ENCODE measurements around the gene AAK1.
A peak's percentile ranks its signal among the peaks of the same experiment; 100 is the strongest.

AAK1 gene

DNA sequence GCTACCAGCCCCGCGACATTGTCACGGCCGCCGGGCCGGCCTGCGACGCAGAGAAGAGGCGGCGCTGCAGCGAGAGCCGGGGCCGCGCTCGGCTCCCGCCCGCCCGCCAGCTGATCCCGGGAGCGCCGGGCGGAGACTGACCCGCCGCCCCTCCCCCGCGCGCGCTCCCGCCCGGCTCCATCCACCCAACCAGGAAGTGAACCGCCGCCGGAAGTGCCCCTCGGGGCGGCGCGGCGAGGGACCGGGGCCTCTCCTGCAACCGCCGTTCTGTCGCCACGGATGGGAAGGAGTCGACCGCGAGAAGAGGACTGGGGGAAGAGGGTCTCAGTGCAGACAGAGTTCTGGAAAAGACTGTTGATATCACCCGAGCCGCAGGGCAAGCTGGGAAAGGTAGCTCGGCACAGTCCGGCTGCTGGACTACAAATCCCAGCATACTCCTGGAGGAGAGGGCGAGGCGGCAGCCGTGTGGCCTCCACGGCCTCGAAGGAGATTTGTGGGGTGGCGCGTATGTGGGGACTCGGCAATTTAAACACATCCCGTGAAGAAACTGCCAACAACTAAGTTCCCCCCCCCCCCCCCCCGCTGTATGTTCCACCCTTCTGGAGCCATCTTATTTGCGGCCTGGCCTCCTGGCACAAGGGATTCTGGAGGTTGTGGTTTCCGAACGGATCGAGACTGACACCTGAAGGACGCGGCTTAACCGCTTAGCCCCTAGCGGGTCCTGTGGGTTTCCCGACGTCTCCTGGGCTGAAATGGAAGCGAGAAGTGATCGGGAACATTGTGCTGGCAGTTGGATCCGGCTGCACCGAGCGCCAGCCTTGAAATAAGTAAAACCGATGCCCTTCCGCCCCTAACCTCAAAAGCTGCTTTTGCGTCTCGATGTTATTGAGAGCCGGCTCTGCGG is at the start of gene AAK1:
Gene AAK1, minus strand, starts transcription at position 138 of the 904 bp plus-strand sequence. CDS start 699 bp downstream, outside the sequence.
- DNase-seq (ENCODE audit: low spot score) = peak; percentile 93
- TF ChIP-seq, protein P1, sequence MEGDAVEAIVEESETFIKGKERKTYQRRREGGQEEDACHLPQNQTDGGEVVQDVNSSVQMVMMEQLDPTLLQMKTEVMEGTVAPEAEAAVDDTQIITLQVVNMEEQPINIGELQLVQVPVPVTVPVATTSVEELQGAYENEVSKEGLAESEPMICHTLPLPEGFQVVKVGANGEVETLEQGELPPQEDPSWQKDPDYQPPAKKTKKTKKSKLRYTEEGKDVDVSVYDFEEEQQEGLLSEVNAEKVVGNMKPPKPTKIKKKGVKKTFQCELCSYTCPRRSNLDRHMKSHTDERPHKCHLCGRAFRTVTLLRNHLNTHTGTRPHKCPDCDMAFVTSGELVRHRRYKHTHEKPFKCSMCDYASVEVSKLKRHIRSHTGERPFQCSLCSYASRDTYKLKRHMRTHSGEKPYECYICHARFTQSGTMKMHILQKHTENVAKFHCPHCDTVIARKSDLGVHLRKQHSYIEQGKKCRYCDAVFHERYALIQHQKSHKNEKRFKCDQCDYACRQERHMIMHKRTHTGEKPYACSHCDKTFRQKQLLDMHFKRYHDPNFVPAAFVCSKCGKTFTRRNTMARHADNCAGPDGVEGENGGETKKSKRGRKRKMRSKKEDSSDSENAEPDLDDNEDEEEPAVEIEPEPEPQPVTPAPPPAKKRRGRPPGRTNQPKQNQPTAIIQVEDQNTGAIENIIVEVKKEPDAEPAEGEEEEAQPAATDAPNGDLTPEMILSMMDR (IDR thresholded peaks at IDR 0.05; ENCODE audit: extremely low read depth, missing control alignments) = no peak

DNA sequence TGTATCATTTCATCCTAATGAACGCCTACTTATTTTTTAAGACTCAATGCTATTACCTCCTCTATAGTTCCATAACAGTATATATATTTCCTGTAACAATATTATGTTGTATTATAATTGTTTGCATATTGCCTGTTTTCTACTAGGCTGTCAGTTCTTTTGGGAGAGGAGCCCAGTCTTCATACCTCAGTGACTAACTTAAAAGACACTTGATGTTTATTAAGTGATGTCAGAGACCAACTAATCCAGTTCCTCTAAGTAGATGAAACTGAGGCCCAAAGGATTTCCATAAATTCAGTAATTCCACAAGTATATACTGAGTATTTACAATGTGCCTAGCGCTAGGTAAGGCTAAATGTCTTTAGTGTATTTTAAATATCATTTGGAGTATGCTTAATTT is 48.9 kb upstream of the AAK1 start:
- no peak for DNase-seq (ENCODE audit: low spot score)
- TF ChIP-seq, protein P1 (IDR thresholded peaks at IDR 0.05; ENCODE audit: extremely low read depth, missing control alignments) = no peak

DNA sequence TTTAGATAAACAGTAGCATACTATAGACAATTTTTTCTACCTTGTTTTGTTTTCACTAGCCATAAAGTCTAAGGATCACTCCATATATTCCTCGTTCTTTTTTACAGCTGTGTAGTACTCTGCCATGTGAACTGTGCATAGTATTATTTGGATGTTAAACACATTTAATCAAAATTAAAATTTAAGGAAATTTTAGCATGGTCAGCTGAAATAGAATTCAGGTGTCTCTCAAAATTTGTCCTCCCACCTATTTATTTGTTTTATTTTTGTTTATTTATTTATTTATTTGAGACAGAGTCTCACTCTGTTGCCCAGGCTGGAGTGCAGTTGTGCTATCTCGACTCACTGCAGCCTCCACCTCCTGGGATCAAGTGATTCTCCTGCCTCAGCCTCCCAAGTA is 46.4 kb upstream of the AAK1 start:
- TF ChIP-seq, protein P1 (IDR thresholded peaks at IDR 0.05; ENCODE audit: extremely low read depth, missing control alignments) = no peak
- DNase-seq (ENCODE audit: low spot score) = no peak

DNA sequence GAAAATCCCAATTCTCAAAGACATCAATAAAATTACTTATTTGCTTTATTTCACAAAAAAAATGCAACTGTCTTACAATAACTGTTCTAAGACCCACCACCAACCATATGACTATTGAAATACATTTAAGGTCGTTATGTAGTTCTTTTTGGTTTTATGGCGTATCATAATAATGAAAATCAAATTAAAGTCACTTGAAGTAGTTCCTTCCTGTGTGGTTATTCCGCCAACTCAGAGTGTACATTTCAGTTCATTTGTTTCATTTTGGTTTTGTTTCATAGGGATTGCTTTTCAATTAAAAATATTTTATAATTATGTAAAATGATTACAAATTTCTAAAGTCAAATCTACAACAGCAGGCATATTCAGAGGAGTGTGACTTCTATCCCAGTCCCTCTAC is 45.9 kb upstream of the AAK1 start:
- TF ChIP-seq, protein P1 (IDR thresholded peaks at IDR 0.05; ENCODE audit: extremely low read depth, missing control alignments) = no peak
- no peak for DNase-seq (ENCODE audit: low spot score)

DNA sequence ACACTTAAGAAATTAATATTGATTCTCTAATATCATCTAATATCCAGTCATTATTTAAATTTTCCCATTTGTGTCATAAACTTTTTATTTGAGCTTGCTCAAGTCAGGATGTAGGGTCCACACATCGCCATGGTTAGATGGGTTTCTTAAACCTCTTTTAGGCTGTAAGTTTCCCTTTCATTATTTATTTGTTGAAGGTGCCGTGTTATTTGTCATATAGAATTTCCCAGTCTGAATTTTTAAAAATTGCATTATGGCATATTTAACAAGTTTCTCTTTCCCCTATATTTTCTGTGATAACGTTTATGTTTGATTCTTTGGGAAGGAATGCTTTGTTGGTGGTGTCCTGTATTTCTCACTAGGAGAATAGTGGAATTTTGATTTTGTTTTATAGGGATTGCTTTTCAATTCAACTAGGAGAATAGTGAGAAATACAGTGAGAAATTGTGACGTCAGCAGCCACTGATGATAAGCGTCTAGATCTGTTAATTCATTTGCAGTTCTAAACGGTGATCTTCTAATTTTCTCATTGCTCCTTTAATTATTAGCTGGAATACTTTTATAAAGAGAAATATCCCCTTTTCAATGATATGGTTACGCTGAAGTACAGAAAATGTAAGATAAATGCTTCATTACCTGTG is 44.6 kb upstream of the AAK1 start:
- TF ChIP-seq, protein P1 (IDR thresholded peaks at IDR 0.05; ENCODE audit: extremely low read depth, missing control alignments) = no peak
- DNase-seq (ENCODE audit: low spot score) = no peak

DNA sequence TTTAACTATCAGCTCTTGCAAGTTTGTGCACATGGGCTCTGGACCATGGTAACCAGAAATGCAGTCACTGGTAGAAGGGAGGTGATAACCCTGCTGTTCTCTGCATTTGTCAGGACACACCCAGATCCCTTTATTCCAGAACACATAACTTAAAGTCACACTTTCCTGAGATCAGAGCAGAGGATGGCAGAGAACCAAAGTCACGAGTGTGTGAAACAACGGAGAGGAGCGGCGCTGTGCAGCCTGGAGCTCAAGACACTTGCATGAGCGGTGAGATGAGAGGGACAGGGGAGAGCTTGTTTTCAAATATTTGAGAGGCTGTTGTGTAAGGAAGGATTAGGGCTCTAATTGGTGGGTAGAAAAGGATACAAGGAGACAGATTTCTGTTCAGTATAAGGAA is 43.3 kb upstream of the AAK1 start:
- TF ChIP-seq, protein P1 (IDR thresholded peaks at IDR 0.05; ENCODE audit: extremely low read depth, missing control alignments) = no peak
- DNase-seq (ENCODE audit: low spot score) = no peak
